GM11168 (cell line): ENCODE results near the gene NCOA1.
"Not testable (repeated sequence)": the region's sequence is repeated elsewhere in the genome, so short reads cannot be mapped to it uniquely, and the experiment has no call there.

Source experiments
- in situ Hi-C: fragments of 300-500 bp; cut with MboI; formaldehyde crosslinking; loops from one replicate; pipeline ENCODE4 v1.12.0; 2022; ENCODE audit warnings: low sequenced_read_pairs; ENCODE audit not compliant: unreplicated experiment

The NCOA1 gene

GRCh38 chr2:24671230-24671629 lies 180.2 kb downstream of the NCOA1 start:
- in situ Hi-C loops = no loop called here

GRCh38 chr2:24672589-24672988 lies 181.5 kb downstream of the NCOA1 start:
- in situ Hi-C loops = no loop called here

DNA sequence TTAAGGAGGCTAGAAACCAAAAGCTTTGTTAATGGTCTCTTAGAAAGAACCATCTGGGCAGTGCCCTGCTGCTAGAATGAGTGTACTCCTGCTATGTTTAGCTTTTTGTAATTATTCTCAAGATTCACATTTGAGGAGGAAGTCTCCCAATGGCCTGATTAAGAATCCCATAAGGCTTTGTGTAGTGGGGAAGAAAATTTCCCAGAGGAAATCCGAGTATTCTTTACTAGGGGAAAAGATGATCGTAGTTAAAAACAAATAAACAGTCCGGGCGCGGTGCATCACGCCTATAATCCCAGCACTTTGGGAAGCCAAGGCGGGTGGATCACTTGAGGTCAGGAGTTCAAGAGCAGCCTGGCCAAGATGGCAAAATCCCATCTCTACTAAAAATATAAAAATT lies 184.3 kb downstream of the NCOA1 start:
- in situ Hi-C loops = no loop called here

- in situ Hi-C loops = no loop called here
Measured at GRCh38 chr2:24676493-24676892, 185.4 kb downstream of the NCOA1 start.

GRCh38 chr2:24678066-24678465 lies 187.0 kb downstream of the NCOA1 start:
- in situ Hi-C loops = not testable (repeated sequence)

- in situ Hi-C loops = no loop called here
Measured at GRCh38 chr2:24680196-24680595, 189.1 kb downstream of the NCOA1 start.

GRCh38 chr2:24682304-24682703 lies 191.2 kb downstream of the NCOA1 start:
- in situ Hi-C loops = no loop called here

DNA sequence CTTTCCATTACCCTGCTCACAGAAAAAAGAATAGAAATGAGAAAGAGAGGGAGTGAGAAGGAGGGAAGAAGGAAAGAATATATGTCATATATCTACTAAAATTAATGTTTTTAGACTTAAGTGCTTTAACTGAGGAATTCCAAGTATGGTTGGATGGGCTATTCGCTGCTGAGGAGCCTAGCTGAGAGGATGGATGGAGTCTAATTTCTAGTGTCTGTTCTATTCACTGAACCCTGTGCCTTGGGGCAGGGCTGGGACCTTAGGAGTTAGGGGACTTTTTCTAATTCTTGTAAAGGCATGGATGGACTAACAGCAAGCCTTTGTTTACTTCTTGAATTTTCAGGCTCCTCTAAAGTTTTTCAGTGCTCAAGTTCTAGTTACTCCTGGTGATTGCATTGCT lies 192.4 kb downstream of the NCOA1 start:
- in situ Hi-C loops = no loop called here

- in situ Hi-C loops = no loop called here
Measured at GRCh38 chr2:24690524-24690923, 199.5 kb downstream of the NCOA1 start.

- in situ Hi-C loops = no loop called here
Measured at GRCh38 chr2:24691806-24692205, 200.8 kb downstream of the NCOA1 start.

- in situ Hi-C loops = no loop called here
Measured at GRCh38 chr2:24697792-24698191, 206.7 kb downstream of the NCOA1 start.

DNA sequence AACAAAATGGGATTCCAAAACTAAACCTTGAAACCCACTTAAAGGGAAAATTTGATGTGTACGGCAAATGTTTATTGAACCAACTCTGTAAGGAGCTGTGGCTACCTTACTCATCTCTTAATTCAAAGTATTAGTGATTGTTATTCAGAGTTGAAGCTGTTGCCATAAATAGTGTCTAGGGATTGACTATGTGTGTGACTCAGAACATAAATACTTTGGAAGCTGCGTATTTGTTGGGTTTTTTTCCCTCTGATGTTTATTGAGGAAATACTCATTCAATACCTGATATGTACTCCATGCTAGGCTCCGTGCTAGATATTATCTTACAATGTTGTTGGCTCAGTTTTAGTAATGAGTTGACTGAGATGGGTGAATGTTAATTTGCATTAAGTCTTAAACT lies 211.7 kb downstream of the NCOA1 start:
- in situ Hi-C loops = no loop called here

- in situ Hi-C loops = no loop called here
Measured at GRCh38 chr2:24704692-24705091, 213.6 kb downstream of the NCOA1 start.

GRCh38 chr2:24707143-24707542 lies 216.1 kb downstream of the NCOA1 start:
- in situ Hi-C loops = no loop called here

GRCh38 chr2:24708537-24709152 lies 217.6 kb downstream of the NCOA1 start:
- in situ Hi-C loops = no loop called here

DNA sequence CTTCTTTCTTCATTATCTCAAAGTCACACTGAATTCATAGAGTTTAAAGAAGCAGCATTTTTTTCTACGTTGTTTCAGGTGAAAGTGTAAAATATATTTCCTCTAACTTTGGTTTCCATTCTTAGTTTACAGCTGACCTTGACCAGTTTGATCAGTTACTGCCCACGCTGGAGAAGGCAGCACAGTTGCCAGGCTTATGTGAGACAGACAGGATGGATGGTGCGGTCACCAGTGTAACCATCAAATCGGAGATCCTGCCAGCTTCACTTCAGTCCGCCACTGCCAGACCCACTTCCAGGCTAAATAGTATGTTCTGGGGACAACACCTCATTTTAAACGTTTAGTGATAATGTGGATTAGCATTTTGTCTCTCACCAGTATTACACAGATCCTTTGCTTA lies 219.8 kb downstream of the NCOA1 start:
- in situ Hi-C loops = no loop called here

DNA sequence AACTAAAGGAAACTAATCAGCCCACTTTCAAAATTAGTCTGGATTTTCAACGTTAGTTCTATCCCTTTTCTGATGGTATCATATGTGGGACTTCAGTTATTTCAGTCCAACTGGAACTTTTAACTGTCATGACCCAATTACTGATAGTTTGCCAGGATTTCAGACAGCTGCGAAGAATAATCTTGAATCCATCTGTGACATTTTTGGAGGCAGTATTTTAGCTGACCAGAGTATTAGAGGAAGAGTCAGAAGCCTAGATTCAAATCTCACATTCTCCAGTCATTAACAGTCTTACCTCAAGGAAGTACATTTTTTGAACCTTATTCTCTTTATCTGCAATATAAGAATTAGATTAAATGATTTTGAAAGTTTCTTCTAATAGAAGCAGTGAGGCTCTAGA lies 220.8 kb downstream of the NCOA1 start:
- in situ Hi-C loops = no loop called here

- in situ Hi-C loops = no loop called here
Measured at GRCh38 chr2:24712296-24712695, 221.2 kb downstream of the NCOA1 start.

DNA sequence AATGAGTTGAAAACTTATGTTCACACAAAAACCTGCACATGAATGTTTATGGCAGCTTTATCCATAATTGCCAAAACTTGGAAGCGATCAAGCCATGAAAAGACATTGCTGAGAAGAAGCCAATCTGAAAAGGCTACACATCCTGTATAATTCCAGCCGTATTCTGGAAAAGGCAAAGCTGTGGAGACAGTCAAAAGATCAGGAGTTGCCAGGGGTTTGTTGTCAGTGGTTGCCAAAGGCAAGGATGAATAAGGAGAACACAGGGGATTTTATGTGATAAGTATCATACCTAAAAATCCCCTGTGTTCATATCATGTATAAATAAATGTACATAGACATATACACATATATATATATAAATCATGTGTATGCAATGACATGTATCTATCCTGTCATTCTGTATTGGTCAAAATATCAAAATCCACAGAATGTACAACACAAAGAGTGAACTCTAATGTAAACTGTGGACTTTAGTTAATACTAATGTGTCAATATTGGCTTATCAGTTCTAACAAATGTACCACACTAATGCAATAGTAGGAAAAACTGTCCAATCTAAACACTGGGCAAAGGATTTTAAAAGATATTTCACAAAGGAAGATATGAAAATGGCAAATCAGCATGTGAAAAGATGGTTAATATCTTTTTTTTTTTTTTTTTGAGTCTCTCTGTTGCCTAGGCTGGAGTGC lies 226.4 kb downstream of the NCOA1 start:
- in situ Hi-C loops = no loop called here

DNA sequence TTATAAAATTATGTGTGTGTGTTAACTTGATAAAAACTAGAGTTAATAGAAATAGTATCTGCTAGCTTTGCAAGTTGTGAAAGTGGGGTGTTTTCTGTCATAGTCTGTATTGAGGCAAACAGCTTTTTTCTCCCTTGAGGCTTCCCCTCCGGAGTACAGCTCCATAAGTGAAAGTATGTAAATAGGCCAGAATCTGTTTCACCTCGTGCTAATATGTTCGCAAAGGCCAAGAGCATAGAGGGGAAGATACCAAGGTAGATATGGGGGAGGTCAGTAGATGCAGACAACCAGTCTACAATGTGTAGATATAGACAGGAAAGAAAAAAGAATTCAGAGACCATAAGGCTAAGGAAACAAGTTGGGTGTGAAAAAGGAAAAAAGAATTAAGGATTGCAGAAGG lies 229.3 kb downstream of the NCOA1 start:
- in situ Hi-C loops = no loop called here

DNA sequence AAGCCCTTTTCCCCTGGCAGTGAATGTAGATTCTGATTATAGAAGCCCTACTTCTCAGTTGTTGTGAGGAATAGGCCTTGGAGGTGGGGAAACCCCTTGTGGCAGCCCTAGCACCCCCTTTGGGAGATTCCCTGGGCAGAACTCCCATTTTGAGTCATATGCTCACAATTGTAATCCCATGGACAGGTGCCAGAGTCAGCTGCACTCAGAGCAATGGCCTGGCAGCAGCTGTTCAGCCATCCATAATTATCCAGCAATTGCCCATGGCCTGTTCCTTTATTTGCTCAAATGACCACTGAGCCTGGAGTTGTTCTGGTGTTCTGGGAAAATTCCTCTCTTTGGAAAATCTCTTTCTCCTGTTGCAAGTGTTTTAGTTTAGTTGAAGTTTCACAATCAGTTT lies 230.4 kb downstream of the NCOA1 start:
- in situ Hi-C loops = no loop called here

GRCh38 chr2:24722141-24722790 lies 231.2 kb downstream of the NCOA1 start:
- in situ Hi-C loops = no loop called here
